Epithelial cell of prostate (primary cell): ENCODE results near the gene MTG2.

Experiments used
- DNase-seq: peaks from one replicate; pipeline ENCODE4 v3.0.0-alpha.2; 2011; ENCODE audit warnings: low read depth, low spot score
- H3K27ac ChIP-seq: fragments of 450-650 bp; 2 replicates; pipeline ENCODE4 v1.5.1; 2017; ENCODE audit warnings: mild to moderate bottlenecking

Gene MTG2

DNA sequence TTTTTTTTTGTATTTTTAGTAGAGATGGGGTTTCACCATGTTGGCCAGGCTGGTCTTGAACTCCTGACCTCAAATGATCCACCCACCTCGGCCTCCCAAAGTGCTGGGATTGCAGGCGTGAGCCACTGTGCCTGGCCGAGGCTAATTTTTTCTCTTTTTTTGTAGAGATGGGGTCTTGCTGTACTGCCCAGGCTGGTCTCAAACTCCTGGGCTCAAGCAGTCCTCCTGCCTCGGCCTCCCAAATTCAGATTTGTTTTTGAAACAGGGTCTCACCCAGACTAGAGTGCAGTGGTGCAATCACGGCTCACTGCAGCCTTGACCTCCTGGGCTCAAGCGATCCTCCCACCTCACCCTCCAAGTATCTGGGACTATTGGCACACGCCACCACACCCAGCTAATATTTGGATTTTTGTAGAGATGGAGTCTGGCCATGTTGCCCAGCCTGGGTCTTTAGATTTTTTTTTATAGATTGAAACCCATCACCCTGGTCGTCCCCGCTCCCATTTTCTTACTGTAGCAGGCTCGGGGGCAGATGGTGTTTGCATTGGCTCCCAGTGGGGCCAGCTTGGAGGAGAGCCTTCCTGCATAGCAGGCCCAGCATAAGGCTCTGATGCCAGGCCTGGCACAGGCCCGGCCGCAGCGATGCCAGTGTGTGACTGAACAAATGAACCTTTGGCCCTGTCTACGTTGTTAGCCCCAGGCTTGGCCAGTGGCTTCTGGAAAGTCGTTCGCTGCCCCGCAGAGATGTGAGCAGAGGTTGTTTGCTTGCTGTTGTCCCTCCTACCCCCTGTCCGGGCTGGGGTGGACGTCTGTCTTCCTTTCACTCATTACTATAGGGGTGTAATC is 4.3 kb upstream of the MTG2 start:
- H3K27ac ChIP-seq, result no peak overlapping the region
- no peak for DNase-seq

DNA sequence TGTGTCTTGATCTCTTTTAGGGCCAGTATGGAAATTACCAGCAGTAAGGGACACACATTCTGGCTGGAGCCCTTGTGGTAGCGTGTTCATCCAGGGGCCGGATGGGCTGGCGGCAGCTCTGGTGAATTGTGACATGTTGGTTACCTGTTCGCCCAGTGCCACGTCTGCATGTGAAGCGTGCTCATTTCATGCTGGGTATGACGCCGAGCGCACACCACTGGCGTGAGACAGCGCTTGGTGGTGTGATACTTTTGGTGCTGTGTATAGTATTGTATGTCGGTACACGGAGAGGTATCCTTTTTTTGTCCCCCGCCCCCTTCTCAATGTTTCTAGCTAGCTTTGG is 3.7 kb upstream of the MTG2 start:
- no peak for DNase-seq
- H3K27ac ChIP-seq, result no peak overlapping the region

DNA sequence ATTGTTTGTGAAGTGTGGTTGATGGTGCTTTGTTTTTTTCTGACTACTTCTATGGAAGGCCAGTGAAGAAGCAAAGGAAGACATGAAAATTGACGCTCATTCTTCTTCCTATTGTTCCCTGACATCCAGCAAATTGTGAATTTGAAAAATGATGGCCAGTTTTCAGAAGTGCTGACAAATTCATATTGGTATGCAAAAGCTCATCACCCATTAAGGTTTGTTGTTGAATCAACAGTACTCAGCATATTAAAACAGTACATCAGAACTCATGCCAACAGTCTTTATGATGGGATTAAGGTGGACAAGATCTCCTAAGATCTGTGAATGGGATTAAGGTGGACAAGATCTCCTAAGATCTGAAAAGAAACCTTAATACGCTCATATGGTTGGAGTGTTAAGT is 1.0 kb upstream of the MTG2 start:
- DNase-seq, result no peak
- H3K27ac ChIP-seq, result peak overlapping the region; percentile 78

DNA sequence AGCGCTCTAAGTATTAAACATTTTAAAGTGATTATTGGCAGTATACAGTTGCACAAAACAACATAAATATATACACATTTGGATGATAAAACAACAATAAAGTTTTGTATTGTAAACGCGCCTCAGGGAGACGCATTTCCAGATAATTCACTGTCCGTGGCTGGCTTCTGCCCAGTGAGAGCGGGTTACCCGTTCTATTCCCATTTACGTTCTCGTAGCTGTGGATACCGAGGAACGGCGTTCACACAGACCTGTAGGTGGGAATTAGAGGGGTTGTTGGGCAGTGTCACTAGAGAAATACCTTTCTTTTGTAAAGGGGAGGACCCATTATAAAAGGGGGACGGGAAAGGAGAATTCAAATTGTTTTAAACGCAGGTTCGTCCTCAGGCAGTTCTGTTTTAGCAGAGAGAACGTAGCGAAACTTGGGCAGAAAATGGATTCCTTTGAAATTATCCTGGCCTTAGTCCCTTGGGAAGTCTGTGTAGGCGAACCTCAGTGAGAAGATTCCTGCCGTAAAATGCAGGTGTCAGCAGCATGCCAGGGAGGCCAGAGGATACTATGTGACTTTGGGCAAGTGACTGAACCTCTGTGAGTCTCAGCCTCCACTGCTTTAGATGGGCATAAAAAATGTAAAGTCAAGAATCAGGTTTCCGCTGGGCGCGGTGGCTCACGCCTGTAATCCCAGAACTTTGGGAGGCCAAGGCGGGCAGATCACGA is 756 bp downstream of the MTG2 start:
- peak overlapping the region; percentile 78 for H3K27ac ChIP-seq
- no peak for DNase-seq

DNA sequence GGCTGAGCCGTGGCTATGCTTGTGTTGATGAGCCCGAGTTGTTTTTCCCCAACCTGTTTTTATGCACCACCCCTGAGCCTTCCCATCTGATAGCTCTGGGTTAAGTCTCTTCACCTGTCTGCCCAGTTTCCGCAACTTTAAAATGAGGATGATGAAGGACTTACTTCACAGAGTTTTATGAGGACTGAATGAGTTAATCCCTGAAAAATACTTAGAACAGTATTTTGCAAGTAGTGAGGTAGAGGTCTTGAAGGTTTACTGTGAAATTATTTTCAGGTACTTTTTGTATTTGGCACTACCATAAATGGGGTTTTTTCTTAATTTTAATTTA is 3.2 kb downstream of the MTG2 start:
- DNase-seq, result no peak
- no peak overlapping the region for H3K27ac ChIP-seq

DNA sequence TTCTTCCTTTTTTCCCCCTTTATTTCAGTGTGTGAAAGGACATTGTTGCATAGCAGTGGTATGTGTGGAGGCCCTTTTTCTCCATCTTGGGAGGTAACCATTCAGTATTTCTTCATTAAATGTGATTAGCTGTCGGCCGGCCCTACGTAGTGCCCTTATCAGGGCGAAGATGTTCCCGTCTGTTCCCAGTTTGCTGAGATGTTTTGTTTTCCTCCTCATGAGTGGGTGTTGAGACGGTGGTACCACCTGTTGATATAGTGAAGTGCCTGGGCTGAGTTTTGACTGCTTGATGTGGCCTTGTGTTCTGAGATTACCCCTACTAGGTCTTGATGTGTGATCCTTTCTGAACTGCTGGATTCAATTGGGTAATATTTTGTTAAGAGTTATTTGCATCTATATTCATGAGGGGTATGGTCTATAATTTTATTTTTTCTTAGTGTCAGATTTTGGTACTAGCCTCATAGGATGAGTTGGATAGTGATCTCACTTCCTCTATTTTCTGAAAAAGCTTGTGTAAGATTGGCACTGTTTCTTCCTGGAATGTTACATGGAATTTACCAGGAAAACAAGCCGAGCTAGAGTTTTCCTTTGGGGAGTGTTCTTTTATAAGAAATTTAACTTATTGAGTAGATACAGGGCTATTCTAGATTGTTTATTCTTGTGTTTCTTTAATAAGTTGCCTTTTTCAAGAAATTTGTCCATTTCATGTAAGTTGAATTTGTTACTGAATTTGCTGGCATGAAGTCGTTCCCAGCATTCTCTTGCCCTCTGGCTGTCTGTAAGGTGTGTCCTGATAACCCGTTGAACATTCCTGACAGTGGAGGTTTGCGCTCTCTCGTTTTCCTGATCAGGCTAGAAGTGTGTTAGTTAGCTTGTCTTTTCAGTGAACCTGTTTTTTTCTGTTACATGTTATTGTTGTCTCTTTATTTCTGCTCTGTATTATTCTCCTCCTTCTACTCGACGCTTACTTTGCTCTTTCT is 4.3 kb downstream of the MTG2 start:
- H3K27ac ChIP-seq, result peak overlapping the region; percentile 15
- no peak for DNase-seq

DNA sequence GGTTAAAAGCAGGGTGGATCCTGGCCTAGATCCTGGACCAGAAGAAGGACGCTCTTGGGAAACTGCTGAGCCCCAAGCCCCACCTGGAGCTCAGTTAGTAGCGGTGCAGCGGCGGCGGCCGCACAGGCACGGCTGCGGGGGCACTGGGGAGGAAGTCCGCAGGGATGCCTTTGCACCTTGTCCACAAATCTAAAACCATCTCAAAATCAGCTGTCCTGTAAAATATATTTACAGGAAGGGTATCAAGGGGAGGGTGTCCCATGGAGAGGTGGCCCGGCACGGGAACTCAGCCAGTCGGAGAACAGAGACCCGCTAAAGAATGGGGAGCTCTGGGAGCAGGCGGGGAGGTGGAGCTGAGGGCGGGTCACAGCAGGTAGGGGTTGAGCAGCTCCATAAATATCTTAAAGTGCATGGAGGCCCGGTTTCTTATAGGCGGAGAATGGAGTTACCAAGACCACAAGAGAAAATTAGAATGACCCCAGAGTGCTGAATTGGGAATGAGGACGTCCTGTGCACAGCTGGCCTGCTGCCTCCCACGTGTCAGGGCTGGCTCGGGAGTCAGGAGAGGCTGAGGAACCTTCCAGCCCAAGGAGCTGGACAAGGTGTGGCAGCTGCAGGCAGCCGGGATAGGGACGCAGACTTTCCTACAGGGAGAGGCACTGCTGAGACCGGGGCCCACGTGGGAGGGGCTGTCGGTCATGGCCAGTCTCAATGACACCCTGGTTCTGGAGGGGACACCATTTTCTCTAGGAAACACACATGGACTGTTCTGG is 8.0 kb downstream of the MTG2 start:
- H3K27ac ChIP-seq, result no peak overlapping the region
- no peak for DNase-seq

DNA sequence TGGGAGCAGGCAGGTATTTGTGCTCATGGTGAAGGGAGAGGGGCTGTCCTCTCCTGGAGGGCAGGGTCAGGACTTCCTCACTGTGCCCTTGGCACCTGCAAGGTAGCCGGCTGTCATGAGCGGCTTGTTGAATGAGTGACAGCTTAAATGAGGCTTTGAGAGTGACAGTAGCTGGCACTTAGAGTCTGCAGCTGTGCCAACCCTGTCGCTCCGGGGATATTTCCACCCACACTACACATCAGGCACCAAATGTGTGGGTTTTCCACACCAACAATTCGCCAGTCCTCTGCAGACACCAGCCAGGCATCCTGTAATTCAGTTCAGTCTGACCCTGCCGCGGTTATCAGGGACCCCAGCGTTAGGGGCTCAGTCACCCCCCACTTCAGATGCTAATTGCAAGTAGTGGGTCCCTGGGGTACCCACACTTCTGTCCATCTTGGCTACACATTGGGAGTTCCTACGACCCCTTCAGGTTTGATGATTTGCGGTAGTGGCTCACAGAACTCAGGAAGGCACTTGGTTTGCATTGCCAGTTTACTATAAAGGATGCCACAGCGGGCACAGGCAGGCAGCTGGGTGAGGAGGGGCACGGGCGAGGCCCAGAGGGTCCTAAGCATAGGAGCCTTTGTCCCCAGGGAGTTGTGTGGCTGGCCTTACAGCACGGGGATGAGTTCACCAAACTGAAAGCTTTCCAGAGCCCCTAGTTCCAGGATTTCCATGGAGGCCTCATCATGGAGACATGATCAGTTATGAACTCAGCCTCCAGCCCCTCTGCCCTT is 9.1 kb downstream of the MTG2 start:
- H3K27ac ChIP-seq, result no peak overlapping the region

DNA sequence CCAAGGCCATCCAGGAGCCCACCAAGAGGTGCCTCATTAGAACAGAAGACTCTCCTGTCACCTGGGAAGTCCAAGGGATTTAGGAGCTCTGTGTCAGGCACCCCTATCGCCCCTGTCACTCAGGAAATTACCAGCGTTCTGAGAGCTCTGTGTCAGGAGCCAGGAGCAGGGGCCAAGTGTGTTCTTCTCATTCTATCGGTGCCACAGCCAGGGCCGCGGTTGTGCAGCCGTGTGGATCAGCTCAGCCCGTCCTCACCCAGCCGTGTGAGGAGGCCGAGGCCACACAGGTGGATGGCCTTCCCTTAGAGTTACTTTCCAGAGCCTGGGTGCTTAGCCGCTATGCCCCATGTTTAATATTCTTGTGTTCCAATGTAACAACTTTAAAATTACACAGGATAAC is 9.8 kb downstream of the MTG2 start:
- no peak for DNase-seq
- no peak overlapping the region for H3K27ac ChIP-seq

More for the DNA sequence above, 9.1 kb downstream of the MTG2 start:
- no peak for DNase-seq

DNA sequence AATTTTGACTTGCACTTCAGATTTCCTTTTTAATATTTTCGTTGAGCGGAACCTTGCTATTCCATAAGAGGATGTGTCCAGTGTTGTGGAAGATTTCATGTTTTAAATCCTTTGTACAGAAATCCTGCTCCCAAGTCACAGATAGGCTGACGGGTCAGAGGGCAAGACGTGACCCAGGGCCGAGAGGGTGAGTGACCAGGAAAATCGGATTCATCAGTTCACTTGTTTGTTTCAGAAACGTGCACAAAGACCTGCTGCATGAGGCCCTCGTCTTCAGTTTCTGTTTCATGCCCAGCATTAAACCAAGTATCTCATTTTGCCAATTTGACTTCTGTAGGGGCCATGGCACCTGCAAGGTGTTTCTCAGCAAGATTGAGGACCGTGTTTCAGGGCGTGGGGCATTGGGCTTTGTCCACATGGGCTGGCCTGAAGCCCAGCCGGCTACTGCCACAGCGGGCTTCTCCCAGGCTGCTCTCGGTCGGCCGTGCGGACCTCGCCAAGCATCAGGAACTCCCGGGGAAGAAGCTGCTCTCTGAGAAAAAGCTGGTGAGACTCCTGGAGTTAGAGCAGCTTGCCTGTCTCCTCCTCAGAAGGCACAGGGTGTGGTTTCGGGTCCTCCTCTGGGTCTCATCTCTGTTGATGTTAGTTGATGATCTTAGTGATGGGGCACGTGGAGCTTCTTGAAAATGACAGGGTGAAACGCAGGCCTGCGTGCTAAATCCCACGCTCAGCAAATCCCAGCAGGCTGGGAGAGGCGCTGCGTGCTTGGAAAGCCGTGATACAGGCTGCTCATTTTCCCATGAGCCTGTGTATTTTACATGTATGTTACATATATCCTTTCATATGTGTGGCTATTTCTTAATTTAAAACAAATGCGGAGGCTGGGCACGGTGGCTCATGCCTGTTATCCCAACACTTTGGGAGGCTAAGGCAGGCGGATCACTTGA is 10.5 kb downstream of the MTG2 start:
- no peak for DNase-seq
- no peak overlapping the region for H3K27ac ChIP-seq

DNA sequence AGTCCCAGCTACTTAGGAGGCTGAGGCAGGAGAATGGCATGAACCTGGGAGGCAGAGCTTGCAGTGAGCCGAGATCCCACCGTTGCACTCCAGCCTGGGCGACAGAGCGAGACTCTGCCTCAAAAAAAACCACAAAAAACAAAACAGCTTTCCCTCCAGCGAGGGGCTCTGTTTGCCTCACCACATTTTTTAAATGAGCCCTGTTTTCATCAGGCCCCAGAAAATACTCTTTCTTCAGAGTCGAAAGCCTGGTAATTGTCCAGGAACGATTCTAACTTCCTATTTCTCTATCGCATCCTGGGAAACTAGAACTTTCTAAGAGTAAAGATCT is 12.2 kb downstream of the MTG2 start:
- H3K27ac ChIP-seq, result no peak overlapping the region
- DNase-seq, result no peak

DNA sequence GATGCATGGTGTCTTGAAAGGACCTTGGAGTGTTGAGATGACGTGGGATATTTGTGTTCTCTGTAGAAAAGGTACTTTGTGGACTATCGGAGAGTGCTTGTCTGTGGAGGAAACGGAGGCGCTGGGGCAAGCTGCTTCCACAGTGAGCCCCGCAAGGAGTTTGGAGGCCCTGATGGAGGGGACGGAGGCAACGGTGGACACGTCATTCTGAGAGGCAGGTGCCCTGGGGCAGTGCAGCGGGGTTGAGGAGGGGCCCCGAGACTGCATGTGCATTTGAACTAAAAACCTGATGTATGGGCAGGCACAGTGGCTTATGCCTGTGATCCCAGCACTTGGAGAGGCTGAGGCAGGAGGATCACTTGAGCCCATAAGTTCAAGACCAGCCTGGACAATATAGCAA is 12.9 kb downstream of the MTG2 start:
- no peak overlapping the region for H3K27ac ChIP-seq
- DNase-seq, result no peak

DNA sequence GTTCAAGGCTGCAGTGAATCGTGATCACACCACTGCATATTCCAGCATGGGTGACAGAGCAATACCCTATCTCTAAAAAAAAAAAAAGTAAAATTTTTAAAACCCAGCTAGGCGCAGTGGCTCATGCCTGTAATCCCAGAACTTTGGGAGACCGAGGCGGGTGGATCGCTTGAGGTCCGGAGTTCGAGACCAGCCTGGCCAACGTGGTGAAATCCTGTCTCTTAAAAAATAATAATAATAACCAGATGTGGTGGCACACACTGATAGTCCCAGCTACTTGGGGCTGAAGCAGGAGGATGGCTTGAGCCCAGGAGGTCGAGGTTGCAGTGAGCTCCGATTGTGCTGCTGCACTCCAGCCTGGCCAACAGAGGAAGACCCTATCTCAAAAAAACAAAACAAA is 13.5 kb downstream of the MTG2 start:
- DNase-seq, result no peak
- H3K27ac ChIP-seq, result no peak overlapping the region

DNA sequence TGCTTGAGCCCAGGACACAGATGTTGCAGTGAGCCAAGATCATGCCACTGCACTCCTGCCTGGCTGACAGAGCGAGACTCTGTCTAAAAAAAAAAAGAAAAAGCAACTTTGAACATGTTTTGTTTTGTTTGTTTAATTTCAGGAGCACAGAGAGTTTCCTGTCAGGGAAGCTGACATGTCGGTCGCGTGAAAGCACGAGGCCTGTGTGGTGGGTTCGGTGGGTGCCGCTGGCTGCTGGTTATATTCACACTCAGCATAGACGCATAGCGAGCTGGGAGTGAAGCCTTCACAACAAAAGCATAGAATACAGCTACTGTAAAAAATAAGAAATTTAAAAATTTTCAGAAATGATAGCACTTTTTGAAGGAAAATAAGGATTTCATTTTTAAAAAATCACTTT is 14.5 kb downstream of the MTG2 start:
- DNase-seq, result no peak
- H3K27ac ChIP-seq, result no peak overlapping the region

DNA sequence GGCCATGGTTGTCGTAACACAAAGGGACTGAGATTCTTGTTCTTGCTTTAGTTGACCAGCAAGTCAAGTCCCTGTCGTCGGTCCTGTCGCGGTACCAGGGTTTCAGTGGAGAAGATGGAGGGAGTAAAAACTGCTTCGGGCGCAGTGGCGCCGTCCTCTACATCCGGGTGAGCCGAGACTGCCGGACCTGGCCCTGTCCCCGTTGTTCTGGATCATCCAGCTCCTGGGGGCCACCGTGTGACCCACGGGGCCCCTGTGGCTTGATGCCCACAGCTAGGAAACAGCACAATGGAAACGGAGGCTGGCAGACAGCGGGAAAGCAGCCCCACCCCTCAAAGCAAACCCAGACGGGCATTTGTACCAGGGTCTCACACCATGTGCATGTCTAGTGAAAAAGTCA is 15.0 kb downstream of the MTG2 start:
- H3K27ac ChIP-seq, result no peak overlapping the region
- no peak for DNase-seq

DNA sequence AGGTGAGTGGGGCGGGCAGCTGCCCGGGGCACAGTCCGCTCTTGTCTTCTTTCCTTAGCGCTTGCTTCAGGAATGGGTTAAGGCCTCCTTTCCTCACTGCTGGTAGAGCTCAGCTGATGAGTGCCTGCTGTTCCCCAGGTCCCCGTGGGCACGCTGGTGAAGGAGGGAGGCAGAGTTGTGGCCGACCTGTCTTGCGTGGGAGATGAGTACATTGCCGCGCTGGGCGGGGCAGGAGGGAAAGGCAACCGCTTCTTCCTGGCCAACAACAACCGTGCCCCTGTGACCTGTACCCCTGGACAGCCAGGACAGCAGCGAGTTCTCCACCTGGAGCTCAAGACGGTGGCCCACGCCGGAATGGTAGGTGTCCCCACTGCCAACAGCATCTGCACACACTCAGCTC is 15.7 kb downstream of the MTG2 start:
- DNase-seq, result no peak
- H3K27ac ChIP-seq, result no peak overlapping the region

DNA sequence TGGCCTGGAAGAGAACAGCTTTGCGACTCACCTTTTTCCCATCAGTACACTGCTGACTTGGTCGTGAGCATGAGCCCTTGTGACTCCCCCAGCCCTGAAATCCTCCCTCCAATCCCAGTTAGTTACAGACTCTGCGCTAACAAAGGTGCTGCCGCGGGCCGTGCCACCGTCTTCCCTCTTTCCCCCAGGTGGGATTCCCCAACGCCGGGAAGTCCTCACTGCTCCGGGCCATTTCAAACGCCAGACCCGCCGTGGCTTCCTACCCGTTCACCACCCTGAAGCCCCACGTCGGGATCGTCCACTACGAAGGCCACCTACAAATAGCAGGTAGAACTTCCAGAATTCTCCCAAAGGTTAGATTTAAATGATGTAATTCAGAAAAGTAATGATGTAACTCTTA is 16.1 kb downstream of the MTG2 start:
- no peak for DNase-seq
- H3K27ac ChIP-seq, result no peak overlapping the region

DNA sequence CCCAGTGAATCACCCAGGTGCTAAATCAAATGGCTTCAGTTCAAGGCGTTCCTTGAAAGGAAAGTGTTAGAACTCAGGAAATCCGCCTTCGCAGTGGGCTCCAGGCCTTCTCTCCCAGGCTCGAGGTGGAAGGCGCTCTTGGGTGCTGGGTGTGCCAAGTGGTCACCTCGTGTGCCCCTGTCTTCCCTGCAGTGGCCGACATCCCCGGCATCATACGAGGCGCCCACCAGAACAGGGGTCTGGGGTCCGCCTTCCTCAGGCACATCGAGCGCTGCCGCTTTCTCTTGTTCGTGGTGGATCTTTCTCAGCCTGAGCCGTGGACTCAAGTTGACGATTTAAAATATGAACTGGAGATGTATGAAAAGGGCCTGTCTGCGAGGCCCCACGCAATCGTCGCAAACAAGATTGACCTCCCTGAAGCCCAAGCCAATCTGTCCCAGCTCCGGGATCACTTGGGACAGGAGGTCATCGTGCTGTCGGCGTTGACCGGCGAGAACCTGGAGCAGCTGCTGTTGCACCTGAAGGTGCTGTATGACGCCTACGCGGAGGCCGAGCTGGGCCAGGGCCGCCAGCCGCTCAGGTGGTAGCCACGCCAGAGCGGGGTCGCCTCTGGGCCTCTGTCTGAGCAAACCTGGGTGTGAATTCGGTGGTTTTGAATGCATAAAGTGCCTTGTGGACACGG is 17.8 kb downstream of the MTG2 start:
- H3K27ac ChIP-seq, result no peak overlapping the region
- DNase-seq, result no peak
